Vagina (tissue), 2 donors: ENCODE measurements around the gene TMEM178B.

Experiments
- CTCF ChIP-seq, 3 experiments: fragments of 450-650 bp in 2 of 3; fragments of 200-600 bp in 1 of 3; sonication (generic) in 1 of 3; IDR thresholded peaks; one replicate each; pipeline ENCODE4 v1.5.1; 2017 to 2019; ENCODE audit warnings: antibody characterized with exemption in 3 of 3, mild to moderate bottlenecking in 2 of 3, moderate library complexity in 2 of 3
- POLR2A ChIP-seq, 2 donors: fragments of 450-650 bp; IDR thresholded peaks; one replicate each; pipeline ENCODE4 v1.6.1; 2017; ENCODE audit warnings: antibody characterized with exemption in 2 of 2, mild to moderate bottlenecking in 2 of 2, moderate library complexity in 2 of 2

GRCh38 chr7:141263508-141263907, 189.6 kb downstream of the TMEM178B start:
- TF ChIP-seq CTCF (IDR thresholded peaks at IDR 0.05) (no peak), POLR2A (IDR thresholded peaks at IDR 0.05) (no peak)
